HepG2 (cell line): ENCODE measurements around the gene CADPS. TPM values are rescaled to one million over a fixed set of nuclear protein-coding genes. Genes with fewer than 3 reads are reported as not detected.
A peak's percentile ranks its signal among the peaks of the same experiment; 100 is the strongest.

Experiments used
- CREM ChIP-seq, 2 experiments: sonication (generic) in 1 of 2; formaldehyde crosslinking in 1 of 2; IDR thresholded peaks; 2 replicates each; pipeline versions ENCODE4 v1.4.0 to v1.6.1; 2016 to 2020; ENCODE audit warnings: antibody characterized with exemption in 1 of 2, mild to moderate bottlenecking in 1 of 2, missing genetic modification reagents in 1 of 2
- ETS1 ChIP-seq: sonication (generic); formaldehyde crosslinking; IDR thresholded peaks from 2 replicates; pipeline ENCODE4 v1.4.0; 2020; ENCODE audit warnings: missing genetic modification reagents
- FOXJ3 ChIP-seq: sonication (generic); formaldehyde crosslinking; IDR thresholded peaks from 2 replicates; pipeline ENCODE4 v1.4.0; 2020; ENCODE audit warnings: missing genetic modification reagents, mild to moderate bottlenecking, borderline replicate concordance
- HES4 ChIP-seq: sonication (generic); formaldehyde crosslinking; IDR thresholded peaks from 2 replicates; pipeline ENCODE4 v1.9.0; 2021; ENCODE audit warnings: mild to moderate bottlenecking, missing genetic modification reagents, borderline replicate concordance
- HNRNPL ChIP-seq: fragments of 200-400 bp; formaldehyde crosslinking; IDR thresholded peaks from 2 replicates; pipeline ENCODE4 v1.6.1; 2017; ENCODE audit warnings: mild to moderate bottlenecking, low read depth, low read length
- IKZF1 ChIP-seq: fragments of 450-650 bp; IDR thresholded peaks from 2 replicates; pipeline ENCODE4 v1.7.1; 2016
- MIXL1 ChIP-seq: IDR thresholded peaks from 2 replicates; pipeline ENCODE4 v1.6.1; 2016
- MYPOP ChIP-seq: sonication (generic); formaldehyde crosslinking; IDR thresholded peaks from 2 replicates; pipeline ENCODE4 v1.8.1; 2023; ENCODE audit warnings: mild to moderate bottlenecking, moderate library complexity, missing genetic modification reagents
- NFKBIZ ChIP-seq: IDR thresholded peaks from 2 replicates; pipeline ENCODE4 v1.6.1; 2018; ENCODE audit warnings: missing genetic modification reagents, missing compliant biosample characterization
- PAXIP1 ChIP-seq: sonication (generic); formaldehyde crosslinking; conservative IDR thresholded peaks from 2 replicates; pipeline ENCODE4 v1.4.0; 2020; ENCODE audit warnings: mild to moderate bottlenecking, missing genetic modification reagents, moderate library complexity
- POGK ChIP-seq: sonication (generic); formaldehyde crosslinking; conservative IDR thresholded peaks from 2 replicates; pipeline ENCODE4 v1.8.0; 2022; ENCODE audit warnings: mild to moderate bottlenecking, moderate library complexity, missing genetic modification reagents
- PTBP1 ChIP-seq: fragments of 200-400 bp; formaldehyde crosslinking; IDR thresholded peaks from 2 replicates; pipeline ENCODE4 v1.6.1; 2018; ENCODE audit warnings: low read length, low read depth; ENCODE audit not compliant: poor library complexity, severe bottlenecking
- TIGD3 ChIP-seq: sonication (generic); formaldehyde crosslinking; IDR thresholded peaks from 2 replicates; pipeline ENCODE4 v1.5.1; 2020; ENCODE audit warnings: mild to moderate bottlenecking, missing genetic modification reagents, borderline replicate concordance
- TOE1 ChIP-seq: sonication (generic); formaldehyde crosslinking; IDR thresholded peaks from 2 replicates; pipeline ENCODE4 v1.4.0; 2020; ENCODE audit warnings: mild to moderate bottlenecking, missing genetic modification reagents
- TSC22D2 ChIP-seq: sonication (generic); formaldehyde crosslinking; IDR thresholded peaks from 2 replicates; pipeline ENCODE4 v1.5.1; 2020; ENCODE audit warnings: missing genetic modification reagents, mild to moderate bottlenecking, borderline replicate concordance
- ZBTB25 ChIP-seq: IDR thresholded peaks from 2 replicates; pipeline ENCODE4 v1.6.1; 2018; ENCODE audit warnings: missing genetic modification reagents
- ZNF224 ChIP-seq: sonication (generic); formaldehyde crosslinking; IDR thresholded peaks from 2 replicates; pipeline ENCODE4 v1.5.0; 2020; ENCODE audit warnings: mild to moderate bottlenecking, missing genetic modification reagents
- ZNF24 ChIP-seq: fragments of 450-650 bp; IDR thresholded peaks from 2 replicates; pipeline ENCODE4 v1.6.1; 2017; ENCODE audit warnings: antibody characterized with exemption, mild to moderate bottlenecking
- ZNF549 ChIP-seq: sonication (generic); formaldehyde crosslinking; IDR thresholded peaks from 2 replicates; pipeline ENCODE4 v1.5.0; 2020; ENCODE audit warnings: missing genetic modification reagents
- polyA plus RNA-seq, 8 experiments: library from polyadenylated mRNA; depleted of rRNA in 3 of 8; stranded (reverse) in 7 of 8; unstranded in 1 of 8; fragments of >200 nt; fragmentation: Illumina TruSeq in 4 of 8; extraction: Trizol in 4 of 8; gene quantifications; 2 replicates each; pipeline versions ENCODE4 v1.2.1 to v1.2.3, GENCODE V29; 2011 to 2016; ENCODE audit warnings: low read depth in 4 of 8, missing spikeins in 1 of 8, mixed read lengths in 1 of 8; ENCODE audit not compliant: insufficient read depth in 1 of 8
- total RNA-seq, 5 experiments: library from RNA; depleted of rRNA; stranded (reverse); fragments of >200 nt; fragmentation: Illumina TruSeq; extraction: Trizol; gene quantifications; 2 replicates each; pipeline ENCODE4 v1.2.3, GENCODE V29; 2016; ENCODE audit warnings: low read depth in 1 of 5

CADPS gene
- total and polyA plus RNA-seq, 2 of the 13 experiments (the other 11 are each of a cell fraction or from before 2014, with no cell fraction given), result not detected

- TF ChIP-seq ETS1 (CRISPR knock-in tag) (no peak), FOXJ3 (peak; percentile 95), NFKBIZ (CRISPR knock-in tag) (peak; percentile 82; the same call in 1 of the 2 replicates), CREM (IDR thresholded peaks at IDR 0.05) (peak; percentile 53; the same call in 1 of the 2 replicates), CREM (CRISPR knock-in tag; IDR thresholded peaks at IDR 0.05) (no peak), ZBTB25 (CRISPR knock-in tag) (peak; percentile 76), IKZF1 (no peak), POGK (CRISPR knock-in tag) (peak; percentile 84), HNRNPL (no peak), TIGD3 (CRISPR knock-in tag) (peak; percentile 83; the same call in 1 of the 2 replicates), ZNF224 (CRISPR knock-in tag) (no peak), ZNF549 (0 out of 2 replicates have a peak, but pooled peaks have one; percentile 60), TSC22D2 (CRISPR knock-in tag) (no peak), PTBP1 (no peak), HES4 (CRISPR knock-in tag) (no peak), MYPOP (CRISPR knock-in tag) (no peak), ZNF24 (peak; percentile 95), PAXIP1 (CRISPR knock-in tag) (peak; percentile 94), TOE1 (CRISPR knock-in tag) (no peak; the same call in 1 of the 2 replicates), MIXL1 (CRISPR knock-in tag) (peak; percentile 92)
These were observed 142.9 kb downstream of the CADPS start (continued) for GRCh38 chr3:62732183-62732904.
